Stimulated activated CD4-positive, alpha-beta T cell treated with anti-CD3 and anti-CD28 coated beads, Interleukin-1b, Interleukin-23, amount 100 ng/mL, for 4 hours (primary cell): ENCODE measurements around the gene DOK3.
"Not testable (repeated sequence)": the region's sequence is repeated elsewhere in the genome, so short reads cannot be mapped to it uniquely, and the experiment has no call there.

Experiments used
- DNase-seq, 2 donors: peaks; one replicate each; pipeline ENCODE4 v3.0.0-alpha.2; 2020; ENCODE audit warnings: low read depth in 2 of 2

The DOK3 gene

GRCh38 chr5:177535125-177535524 lies 25.5 kb upstream of the DOK3 start:
- no peak for DNase-seq

DNA sequence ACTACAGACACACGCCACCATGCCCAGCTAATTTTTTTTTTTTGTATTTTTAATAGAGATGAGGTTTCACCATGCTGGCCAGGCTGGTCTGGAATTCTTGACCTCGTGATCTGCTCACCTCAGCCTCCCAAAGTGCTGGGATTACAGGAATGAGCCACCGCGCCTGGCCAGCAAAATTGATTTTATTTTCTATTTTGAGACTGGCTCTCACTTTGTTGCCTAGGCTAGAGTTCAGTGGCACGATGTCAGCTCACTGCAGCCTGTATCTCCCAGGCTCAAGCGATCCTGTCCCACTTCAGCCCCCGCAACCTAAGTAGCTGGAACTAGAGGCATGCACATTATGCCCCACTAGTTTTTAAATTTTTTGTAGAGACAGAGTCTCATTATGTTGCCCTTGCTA lies 24.8 kb upstream of the DOK3 start:
- not testable (repeated sequence) for DNase-seq

DNA sequence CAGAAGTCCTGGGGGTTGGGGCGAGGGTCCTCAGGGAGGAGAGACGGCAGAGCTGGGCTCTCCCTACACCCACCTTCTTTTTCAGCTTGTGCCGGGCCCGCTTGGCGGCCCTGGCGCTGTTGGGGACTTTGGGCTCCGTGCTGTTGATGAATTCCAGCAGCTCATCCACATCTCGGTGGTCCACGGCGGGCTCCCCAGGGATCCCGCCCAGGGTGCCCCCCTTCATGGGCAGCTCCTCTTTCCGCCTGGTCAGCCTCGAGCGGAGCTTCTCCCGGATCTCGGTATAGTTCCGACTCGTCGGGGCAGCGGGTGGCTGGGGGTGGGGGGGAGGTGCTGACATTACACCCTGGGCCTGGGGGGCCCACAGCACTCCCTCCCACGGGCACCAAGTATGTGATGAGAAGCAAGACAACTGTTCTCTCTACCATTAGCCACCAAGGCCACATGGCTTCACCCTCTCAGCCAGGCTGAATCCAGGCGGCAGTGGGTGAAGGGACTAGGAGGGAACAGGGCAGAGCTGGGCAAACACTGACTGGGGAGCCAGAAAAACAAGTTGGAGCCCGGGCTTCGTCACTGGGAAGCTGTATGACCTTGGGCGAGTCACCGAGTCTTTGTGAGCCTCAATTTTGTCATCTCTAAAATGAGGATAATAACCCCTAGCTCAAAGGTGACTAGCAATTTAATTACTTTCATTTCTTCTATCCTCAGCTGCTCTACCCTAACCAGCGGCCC lies 21.7 kb upstream of the DOK3 start:
- no peak for DNase-seq

DNA sequence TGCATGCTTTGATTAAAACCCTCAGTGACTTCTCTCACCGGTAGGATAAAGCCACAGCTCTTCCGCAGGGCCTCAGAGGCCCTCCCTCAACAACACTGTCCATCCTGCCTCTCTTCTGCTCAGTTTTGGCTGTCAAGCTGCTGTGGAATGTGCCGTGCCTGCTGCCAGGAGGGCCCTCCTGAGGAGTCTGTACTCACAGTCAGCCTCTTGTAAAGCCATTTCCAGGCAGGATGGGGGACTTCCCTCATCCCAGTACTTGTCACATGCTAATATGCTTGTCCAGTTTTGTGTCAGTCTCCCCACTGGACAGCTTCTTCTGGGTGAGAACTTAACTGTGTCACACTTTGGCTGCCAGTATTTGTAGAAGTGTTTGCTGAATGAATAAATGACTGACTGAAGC lies 21.0 kb upstream of the DOK3 start:
- DNase-seq: no peak

GRCh38 chr5:177529247-177530203 lies 19.9 kb upstream of the DOK3 start:
- DNase-seq: no peak

GRCh38 chr5:177528631-177529030 lies 19.0 kb upstream of the DOK3 start:
- no peak for DNase-seq

- DNase-seq: no peak
Observed at GRCh38 chr5:177527595-177527994, 18.0 kb upstream of the DOK3 start.

GRCh38 chr5:177526791-177527190 lies 17.2 kb upstream of the DOK3 start:
- no peak for DNase-seq

- no peak for DNase-seq
Observed at GRCh38 chr5:177526191-177526590, 16.6 kb upstream of the DOK3 start.

DNA sequence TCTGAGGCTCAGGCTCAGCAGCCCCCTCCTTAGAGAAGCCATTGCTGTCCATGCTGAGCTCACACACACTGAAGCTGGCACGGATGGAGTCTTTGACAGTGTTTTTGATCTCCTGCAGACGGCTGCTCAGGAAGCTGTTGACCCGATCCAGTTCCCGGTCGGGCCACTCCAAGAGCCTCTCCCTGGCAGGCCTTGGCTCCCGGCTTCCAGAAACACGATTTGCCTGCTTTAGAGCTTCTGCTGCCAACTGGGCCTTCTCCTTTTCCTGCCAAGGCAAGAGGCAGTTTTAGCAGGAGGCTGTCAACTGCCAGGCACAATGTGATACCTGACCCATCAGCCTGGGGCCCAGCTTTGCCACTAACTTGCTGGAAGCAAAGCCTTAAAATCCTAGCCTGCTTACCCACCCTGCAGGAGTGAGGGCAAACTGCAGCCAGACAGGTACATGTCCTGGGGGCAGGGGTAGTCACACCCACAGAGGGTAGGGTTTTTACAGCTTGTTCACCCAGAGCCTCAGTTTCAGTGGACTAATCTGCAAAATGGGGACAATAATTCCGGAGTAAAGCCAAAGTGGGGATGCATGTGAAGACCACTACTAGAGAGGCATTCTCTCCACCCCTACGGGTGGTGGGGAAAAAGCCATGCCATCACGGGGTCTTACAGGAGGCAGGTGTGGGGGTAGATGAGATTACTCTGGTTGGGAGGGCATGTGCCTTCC lies 15.5 kb upstream of the DOK3 start:
- DNase-seq: no peak

DNA sequence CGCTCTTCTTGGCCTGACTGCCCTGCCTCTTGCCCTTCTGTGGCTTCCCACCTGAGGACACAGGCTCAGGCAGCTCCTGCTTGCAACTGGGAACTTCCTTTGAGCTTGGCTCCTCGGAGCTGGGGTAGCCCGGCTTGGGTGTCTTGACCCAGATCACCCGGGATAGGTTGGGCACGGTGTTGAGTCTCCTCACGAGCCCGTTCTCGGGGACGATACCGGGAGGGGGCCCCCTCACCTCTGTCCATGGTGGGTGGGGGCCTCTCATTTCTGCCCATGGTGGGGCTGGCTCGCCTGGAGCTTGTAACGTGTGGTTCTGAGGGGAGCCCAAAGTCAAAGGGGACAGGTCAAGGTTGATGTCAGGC lies 14.9 kb upstream of the DOK3 start:
- DNase-seq: no peak

DNA sequence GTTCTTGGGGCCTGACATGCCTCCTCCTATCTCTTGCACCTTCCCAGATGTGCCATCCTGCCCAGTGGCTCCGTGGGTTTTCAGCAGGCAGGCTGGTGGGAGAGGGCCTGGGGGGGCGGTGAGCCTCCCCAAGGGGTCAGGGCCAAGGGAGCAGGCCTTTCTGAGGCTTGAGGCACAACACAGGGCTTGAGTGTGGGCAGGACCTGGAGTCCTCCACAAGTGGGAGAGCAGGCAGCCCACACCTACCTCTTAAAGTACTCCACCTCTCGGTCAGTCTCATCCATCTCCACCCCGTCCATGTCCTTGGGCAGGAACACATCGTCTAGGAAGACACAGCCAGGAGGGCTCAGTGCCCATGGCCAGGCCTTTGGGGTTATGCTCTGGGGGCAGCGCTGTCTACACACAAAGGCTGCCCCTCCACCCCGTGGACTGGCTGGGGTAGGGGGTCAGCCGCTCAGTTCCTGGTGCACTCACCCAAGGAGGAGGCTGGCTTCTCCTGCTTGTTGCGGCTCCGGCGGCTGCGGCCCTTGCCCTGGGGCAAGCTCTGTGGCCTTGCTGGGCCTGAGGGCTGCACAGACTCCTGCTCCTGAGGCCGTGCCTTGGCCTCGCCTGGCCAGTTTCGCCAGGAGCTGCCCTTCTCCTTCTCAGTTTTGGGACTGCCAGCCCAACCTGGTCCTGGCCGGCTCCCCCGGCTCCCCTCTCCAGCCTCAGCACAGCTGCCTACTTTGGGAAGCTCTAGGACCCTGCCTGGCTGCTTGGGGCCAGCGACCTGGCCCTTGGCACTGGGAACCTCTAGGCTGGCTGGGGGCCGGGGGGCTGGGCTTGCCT lies 14.3 kb upstream of the DOK3 start:
- no peak for DNase-seq

GRCh38 chr5:177520916-177521513 lies 11.4 kb upstream of the DOK3 start:
- no peak for DNase-seq

GRCh38 chr5:177520271-177520670 lies 10.6 kb upstream of the DOK3 start:
- no peak for DNase-seq

DNA sequence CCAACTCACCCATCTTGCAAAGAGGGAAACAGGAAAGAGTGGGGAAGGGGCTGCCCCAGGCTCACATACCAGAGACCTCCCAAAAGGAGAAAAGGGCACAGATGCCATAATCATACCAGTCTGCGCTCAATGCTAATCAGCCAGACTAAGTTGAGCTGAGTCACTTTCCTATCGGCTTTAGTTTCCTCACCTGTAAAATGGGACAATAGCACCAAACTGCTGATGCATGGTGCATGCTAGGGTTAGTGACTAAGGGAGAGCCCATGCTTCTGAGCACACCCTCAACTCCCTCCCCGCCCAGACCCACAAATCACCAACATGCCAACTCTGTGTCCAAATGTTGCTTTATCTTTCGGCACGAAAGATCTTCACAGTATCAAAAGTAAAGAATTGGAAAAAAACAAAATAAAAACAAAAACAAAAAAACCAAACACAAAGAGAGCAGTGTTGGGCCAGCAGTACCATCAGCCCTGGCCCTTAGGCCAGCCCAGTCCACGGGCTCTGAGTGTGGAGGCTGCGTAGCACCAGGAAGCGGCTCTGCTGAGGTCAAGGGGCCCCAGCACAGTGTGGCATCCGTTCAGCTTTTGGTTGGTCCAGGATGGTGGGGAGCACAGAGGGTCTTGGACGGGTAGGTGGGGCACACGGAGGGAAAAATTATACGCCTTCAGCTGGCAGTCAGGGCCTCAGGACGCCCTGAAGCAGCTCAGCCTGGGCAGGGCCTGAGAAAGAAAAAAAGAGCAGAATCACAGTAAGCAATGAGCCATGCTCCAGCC lies 10.0 kb upstream of the DOK3 start:
- DNase-seq: no peak

DNA sequence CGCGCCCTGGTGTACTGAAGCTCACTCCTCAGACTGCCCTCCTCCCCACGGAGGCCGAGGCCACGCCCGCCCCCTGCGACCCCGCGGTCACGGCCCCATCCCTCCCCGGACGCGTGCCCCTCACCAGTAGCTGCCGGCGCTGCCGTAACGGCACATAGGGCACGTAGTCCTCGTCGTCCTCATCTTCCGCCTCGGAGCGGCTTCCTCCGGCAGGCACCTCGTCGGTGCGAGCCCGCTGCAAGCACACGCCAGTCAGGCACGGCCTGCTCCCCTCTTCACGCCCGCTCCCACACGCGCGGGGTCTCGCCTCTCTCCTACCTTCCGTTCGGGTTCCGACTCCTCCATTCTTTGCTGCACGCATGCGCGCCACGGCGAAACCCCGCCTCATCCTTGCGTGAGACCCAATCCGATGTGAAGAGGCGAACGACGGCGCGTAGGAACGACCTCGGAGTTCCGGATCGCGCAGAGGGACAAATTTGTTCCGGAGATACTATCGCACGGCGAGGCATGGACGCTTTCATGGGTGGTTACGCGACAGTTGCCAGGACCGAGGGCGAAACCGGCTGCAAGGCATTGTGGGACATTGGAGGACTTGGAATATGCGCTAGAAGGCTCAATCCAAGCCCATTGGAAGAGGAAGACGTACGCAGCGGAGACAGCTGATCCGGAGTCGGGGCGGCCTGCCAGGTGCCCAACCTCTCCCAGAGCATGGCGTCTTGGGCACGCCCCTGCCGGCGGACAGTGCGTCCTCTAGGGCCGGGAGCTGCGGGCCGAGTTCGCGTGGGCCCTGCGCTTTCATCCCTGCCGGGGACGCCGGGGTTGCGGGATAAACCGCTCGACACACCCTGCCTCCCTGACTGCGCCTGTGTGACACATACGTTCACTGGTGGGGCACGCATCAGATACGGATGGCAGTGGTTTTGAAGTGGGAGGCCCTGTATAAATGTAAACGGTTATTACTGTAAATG lies 7.3 kb upstream of the DOK3 start, which contains the start of gene DDX41:
TSS of gene DDX41 (minus strand) at position 361 of the 968 bp plus-strand sequence. CDS start at position 345, 16 bp downstream.
- DNase-seq: peak; percentile 90 to 91

GRCh38 chr5:177515580-177515979 lies 6.0 kb upstream of the DOK3 start:
- no peak for DNase-seq

GRCh38 chr5:177514541-177514940 lies 4.9 kb upstream of the DOK3 start:
- DNase-seq: no peak

GRCh38 chr5:177513500-177513899 lies 3.9 kb upstream of the DOK3 start:
- no peak for DNase-seq
